ENCODE results near the gene PLEKHG7.

DNA sequence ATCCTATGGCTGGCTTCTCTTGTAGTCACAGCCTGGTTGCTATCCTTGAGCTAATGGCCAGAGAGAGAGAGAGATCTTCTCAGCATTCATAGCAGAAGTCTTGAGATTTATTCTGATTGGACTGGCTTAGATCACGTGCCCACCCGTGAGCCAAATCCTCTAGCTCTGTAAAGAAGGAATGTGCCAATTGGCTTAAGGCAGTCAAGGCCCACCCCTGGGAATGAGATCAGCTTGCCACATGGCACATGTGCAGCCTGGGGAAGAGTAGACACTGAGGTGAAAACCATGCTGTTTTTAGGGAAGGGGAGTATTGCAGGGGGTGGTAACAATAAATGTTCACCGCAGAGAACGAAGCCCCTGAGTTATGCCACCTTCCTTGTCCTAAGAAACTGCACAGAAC, 36.3 kb downstream of the PLEKHG7 start:
- TF ChIP-seq, protein P1, sequence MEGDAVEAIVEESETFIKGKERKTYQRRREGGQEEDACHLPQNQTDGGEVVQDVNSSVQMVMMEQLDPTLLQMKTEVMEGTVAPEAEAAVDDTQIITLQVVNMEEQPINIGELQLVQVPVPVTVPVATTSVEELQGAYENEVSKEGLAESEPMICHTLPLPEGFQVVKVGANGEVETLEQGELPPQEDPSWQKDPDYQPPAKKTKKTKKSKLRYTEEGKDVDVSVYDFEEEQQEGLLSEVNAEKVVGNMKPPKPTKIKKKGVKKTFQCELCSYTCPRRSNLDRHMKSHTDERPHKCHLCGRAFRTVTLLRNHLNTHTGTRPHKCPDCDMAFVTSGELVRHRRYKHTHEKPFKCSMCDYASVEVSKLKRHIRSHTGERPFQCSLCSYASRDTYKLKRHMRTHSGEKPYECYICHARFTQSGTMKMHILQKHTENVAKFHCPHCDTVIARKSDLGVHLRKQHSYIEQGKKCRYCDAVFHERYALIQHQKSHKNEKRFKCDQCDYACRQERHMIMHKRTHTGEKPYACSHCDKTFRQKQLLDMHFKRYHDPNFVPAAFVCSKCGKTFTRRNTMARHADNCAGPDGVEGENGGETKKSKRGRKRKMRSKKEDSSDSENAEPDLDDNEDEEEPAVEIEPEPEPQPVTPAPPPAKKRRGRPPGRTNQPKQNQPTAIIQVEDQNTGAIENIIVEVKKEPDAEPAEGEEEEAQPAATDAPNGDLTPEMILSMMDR (IDR thresholded peaks at IDR 0.05), result no peak
- TF ChIP-seq EZH2 (IDR thresholded peaks at IDR 0.05; ENCODE audit: borderline replicate concordance, insufficient read depth, low read depth, low read length, poor library complexity, severe bottlenecking), result no peak

All from B cell (primary cell).